HG02852 (cell line): ENCODE data around the gene NTSR2.

Source experiments
- ATAC-seq: cut with Tn5 transposase; IDR thresholded peaks from one replicate; pipeline ENCODE4 v1.9.1; 2021; ENCODE audit warnings: mild to moderate bottlenecking, moderate library complexity; ENCODE audit not compliant: unreplicated experiment

NTSR2 gene, protein sequence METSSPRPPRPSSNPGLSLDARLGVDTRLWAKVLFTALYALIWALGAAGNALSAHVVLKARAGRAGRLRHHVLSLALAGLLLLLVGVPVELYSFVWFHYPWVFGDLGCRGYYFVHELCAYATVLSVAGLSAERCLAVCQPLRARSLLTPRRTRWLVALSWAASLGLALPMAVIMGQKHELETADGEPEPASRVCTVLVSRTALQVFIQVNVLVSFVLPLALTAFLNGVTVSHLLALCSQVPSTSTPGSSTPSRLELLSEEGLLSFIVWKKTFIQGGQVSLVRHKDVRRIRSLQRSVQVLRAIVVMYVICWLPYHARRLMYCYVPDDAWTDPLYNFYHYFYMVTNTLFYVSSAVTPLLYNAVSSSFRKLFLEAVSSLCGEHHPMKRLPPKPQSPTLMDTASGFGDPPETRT

DNA sequence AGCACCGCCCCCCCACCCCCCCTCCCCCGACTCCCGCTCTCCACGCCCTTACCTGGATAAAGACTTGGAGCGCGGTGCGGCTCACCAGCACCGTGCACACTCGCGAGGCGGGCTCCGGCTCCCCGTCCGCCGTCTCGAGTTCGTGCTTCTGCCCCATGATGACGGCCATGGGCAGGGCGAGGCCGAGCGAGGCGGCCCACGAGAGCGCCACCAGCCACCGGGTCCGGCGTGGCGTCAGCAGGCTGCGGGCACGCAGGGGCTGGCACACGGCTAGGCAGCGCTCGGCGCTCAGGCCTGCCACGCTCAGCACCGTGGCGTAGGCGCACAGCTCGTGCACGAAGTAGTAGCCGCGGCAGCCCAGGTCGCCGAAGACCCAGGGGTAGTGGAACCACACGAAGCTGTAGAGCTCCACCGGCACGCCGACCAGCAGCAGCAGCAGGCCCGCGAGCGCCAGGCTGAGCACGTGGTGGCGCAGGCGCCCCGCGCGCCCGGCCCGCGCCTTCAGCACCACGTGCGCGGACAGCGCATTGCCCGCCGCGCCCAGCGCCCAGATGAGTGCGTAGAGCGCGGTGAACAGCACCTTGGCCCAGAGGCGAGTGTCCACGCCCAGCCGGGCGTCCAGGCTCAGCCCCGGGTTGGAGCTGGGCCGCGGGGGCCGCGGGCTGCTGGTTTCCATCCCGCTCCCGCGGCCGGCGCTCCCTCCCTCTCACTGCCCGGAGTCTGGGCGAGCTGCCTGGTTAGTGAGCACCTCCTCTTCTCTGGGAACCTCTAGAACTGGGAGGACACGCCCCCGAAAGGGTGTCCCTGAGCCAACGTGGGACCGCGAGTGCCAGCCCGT lies at the start of gene NTSR2:
NTSR2 (minus strand) TSS at position 742 of the 838 bp plus-strand sequence; CDS start at position 676, 66 bp downstream.
- no peak for ATAC-seq

DNA sequence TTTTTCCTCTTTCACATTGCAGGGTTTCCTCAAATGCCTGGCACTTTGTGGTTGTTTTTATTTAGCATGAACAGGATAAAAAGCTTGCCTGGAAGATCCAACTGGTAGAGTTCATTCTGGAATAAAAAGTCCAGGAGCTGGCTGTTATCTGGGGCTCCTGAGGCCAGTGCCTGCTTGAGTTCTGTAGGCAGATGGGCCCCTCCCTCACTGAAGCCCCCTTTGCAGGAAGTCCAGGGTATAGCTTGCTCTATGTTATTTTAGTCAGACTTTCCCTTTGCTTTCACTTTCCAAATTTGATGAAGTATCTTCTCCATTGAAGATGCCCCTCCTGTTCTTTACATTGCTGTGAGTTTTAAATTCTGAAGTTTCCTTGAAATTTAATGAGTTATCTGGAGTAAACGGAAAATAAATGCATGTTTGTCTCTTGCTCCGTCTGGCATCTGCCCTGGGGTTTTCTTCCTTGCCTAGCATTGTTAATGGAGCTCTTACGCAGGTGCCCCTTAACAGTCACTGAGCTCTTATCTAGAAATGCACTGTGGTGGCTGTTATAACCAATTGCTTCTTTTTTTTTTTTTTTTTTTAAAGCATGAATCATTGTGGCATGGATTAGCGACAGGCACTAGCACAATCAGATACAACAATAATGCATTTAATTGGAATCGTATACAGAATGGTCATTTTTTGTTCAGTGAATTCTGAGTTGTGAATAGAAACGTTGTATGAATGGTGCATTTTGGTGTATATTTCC lies 49.4 kb upstream of the NTSR2 start:
- no peak for ATAC-seq

DNA sequence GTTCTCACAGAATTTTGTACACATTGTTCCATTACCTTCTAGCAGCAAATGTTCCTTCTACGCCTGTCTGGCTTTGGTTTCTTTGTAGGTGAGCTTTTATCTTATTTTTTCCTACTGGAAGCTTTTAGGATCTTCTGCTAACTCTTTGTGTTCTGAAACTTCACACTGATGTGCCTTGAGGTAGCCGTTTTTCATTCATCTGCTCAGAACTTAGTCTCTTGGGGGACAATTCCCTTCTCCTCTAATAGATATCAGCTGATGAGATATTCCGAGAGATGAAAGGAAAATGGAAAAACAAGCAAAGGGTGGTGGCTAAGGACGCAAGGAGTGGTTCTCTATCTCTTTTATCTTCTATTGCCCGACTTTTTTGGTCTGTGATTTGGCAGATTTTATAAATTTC lies 48.6 kb upstream of the NTSR2 start:
- ATAC-seq: no peak

DNA sequence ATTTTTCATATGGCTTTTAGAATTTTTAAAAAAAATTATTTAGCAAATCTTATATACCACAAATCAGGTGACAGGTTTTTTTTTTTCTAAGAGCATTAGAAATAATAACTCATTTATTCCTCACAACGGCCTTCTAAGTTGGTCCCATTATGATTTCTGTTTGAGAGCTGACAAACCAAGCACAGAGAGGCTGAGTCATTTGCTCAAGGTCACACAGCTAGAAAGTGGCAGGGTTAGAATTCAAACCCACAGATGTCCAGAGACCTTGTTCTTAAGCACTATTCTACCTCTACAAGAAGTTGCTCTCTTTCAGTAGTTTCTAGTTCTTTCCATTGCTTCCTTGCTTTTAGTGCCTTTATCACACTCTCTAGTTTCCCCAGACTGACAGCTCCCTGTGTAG lies 47.6 kb upstream of the NTSR2 start:
- no peak for ATAC-seq

DNA sequence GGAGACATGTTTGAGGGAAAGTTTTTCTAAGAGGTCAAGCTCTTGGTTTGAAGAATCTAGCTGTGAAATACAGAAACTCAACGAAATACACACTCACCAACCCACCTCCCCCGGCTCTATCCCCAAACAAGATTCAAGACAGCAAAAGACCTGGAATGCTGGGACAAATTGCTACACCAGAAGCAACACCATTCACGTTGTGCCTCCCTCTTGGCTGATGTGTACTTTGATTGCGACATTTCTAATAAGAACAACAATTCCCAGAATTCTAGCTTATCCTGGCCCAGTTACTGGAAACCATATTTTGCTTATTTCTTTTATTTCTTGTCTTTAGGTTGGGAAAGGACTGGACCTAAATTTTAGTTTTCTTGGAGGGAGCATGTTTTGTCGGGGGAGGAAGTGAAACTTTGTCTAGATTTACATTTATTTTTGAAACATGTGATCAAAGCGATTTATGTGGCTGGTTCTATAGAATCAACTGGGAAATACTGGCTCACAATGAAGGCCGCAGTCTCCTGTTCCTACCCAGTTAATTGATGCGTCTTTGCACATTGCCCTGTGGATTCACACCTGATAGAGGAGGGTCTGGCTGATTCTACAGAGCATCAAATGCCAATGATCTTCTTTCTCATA lies 46.8 kb upstream of the NTSR2 start:
- ATAC-seq: no peak

DNA sequence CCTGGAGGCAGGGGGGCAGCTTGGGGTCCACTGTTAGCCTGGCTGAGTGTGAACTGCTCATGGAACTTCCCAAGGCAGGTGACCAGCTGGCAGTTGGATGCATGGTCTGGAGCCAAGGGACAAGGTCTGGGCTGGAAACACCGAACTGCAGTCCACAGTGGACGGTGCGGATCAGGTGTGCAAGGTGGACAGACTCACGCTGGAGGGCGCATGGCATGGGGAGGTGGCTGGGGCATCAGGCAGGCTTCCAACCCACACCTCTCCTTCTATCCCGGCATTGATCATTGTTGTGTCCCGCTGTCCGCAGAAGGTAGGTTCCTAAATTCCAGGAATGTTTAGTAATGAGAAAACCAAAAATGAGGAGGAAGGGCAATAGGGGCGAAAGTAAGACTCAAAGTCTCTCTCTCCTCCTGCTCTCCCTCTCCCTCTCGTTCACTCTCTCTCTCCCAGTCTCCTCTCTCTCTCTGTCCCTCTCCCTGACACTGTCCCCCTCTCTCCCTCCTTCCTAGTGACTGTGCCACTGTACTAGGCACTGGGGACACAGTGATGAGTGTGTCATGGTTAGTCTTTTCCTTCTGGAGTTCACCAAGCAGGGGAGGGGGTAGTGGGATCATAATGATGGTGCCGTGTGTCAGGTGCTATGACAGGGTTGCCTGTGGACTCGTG lies 46.1 kb upstream of the NTSR2 start:
- no peak for ATAC-seq

DNA sequence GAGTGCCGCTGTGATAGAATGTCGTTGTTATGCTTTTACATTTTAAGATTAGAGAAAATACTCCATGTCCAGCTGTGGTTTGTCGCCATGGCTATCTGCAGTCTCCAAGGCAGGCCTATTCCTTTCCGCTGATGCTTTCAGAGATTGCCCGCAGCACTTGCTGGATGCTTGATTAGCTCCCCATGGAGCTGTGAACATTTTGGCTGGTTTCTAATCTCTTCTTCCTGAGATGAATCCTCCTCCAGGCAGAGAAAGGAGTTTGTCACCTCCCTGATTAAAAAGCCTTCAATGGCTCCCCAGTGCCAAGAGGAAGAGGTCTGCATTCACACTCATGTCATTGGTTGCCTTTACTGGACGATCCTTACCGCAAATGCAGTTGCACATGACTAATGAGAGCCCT lies 43.8 kb upstream of the NTSR2 start:
- no peak for ATAC-seq

DNA sequence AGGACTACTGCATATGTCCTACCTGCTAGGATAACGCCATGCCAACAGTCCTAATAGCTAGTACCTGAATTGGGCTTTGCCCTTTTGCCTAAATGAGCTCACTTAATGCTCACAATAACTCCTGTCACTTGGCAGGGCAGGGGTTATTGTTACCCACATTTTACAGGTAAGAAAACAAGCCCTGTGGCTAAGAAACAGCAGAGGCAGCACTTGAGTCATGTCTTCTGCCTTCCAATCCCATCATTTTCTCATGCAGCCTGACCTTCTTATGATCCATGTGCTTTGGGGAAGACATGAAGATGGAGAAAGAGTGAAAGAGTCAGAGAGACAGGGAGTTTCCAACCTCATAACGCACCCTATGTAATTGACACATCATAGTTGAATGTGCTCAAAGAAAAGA lies 42.9 kb upstream of the NTSR2 start:
- no peak for ATAC-seq

DNA sequence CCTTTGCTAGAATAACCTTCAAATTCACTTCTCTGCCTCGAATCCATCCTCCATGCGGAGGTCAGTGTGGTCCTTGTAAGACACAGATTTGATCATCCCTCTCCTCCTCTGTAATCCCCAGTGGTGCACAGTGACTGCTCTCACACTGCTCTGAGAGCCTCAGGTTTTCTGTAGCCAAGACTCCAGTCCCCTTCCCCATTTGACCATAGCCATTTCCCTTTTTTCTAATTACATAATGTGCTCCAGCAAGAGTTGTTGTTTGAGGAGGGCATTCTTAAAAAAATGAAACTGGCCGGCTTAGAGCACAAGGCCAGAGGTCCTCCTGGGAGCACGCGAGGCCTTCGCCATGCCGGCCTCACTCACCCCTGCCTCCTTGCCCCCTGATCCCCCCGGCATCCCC lies 41.8 kb upstream of the NTSR2 start:
- no peak for ATAC-seq

DNA sequence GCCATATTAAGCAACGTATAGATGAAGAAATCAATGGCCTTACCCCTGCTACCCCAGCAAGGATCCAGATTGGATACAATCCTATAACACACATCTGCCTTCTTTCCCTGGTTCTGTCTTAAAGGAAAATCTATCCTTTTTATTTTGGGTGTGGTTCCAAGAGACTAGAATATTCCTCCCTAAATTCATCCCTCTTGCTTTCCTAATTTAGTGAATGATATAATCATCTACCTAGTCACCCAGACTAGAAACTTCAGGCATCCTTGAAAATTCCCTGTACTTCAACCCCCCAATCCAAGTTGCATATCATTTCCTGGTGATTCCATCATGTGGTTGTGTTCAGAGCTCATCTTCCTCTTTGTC lies 41.3 kb upstream of the NTSR2 start:
- ATAC-seq: no peak

DNA sequence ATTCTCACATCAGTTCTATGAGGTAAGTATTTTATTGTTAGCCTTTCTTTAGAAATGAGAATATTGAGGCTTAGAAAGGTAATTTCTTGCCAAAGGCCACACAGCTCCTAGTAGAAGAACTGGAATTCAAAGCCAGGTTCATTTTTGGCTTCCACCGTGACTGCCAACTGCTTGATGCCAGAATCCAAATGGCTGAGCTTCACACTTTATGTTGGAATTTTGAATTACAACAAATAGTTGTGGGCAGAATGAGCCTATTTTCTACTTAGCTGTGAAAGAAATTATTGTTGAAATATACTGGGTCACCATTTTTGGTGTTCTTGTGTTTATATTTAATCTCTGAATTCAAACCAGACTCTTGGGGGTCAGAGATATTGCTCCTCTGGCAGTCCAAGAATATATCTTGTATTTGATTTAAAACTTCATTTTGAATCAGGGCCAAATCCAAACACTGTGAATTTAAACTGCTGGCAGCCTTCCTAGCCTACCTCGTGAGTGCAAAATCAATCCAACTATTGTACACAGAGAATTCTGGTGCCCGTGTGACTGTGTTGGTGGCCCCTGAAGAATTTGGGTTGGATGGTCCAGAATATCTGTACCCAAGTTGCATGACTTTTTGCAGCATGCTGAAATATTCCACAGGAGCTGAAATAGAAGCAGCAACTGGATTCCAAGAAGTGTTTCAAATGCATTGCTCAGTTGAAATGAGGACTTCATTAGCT lies 40.8 kb upstream of the NTSR2 start:
- no peak for ATAC-seq

DNA sequence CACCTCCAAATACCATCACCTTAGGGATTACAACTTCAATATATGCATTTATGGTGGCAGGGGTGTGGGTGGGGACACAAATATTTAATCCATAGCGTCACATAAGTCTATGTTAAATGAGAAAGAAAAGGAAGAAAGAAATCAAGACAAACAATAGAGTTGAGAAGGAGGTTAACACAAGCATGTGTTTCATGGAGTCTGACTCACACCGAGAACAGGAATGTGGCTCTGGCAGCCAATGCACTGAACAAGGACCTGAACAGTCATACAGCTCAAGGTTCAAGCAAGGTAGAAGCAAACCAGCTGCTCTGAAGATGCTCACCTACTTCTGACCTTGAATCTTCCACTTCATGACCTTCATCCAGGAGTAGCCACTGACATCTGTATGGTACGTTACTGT lies 40.2 kb upstream of the NTSR2 start:
- no peak for ATAC-seq

DNA sequence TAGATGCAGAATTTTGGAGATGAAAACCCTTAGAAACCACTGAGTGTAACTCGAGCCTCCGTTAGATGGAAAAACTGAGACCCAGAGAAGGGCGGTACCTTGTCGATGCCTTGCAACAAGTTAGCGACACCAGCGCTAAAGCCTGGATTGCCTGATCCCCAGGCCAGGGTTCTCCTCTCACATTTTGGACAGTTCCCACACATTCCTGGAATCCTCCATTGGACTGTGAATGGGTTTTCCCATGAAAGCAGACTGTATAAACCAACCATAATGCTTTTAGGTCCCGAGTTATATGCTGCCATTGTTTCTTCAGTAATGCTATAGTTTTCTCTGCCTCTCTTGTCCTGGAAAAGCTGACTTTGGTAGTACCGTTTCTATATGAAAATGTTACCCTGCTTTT lies 39.3 kb upstream of the NTSR2 start:
- no peak for ATAC-seq

DNA sequence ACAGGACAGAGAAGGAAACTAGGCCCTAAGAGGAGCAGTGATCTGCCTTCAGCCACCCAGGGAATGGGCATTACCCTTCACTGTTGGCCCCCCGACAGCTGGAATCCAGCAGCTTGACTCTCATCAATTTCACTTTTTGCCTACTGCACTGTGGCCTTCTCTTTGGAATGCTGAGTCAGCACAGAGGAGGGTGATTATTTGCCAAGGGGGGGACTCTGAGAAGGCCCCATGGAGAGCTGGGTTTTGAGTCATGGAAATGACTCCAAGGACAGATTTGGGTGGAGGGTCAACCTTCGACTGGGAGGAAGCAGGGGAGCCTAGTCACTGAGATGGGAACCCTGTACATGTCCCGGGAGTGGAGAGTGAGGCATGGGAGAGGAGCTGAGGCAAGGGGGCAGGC lies 38.1 kb upstream of the NTSR2 start:
- no peak for ATAC-seq

DNA sequence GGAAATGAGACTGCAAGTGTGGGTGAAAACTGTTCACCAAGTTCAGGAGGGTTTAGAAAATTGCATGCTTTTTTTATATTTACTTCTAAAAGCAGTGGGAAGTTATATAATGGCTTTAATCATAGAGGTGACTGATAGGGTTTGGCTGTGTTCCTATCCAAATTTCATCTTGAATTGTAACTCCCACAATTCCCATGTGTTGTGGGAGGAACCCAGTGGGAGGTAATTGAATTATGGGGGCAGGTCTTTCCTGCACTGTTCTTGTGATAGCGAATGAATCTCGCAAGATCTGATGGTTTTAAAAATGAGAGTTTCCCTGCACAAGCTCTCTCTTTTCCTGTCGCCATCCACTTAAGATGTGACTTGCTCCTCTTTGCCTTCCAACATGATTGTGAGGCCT lies 35.7 kb upstream of the NTSR2 start:
- ATAC-seq: no peak

DNA sequence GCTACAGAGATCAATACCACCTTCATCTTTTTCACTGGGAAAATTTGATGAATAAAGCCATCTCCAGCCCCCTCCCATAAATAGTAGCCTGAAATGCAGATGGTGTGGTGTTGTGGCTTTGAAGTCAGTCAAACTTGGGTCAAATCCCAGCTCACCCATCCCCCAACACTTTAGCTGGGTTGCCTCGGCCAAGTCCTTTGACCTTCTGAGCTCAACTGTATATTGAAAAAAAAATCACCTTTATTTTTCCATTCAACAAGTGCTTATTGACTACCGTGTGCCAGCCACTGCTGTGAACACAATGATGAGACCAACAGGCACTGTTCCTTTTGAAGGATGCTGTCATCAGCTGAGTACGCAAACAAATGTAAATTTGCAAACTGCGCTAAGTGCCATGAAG lies 35.1 kb upstream of the NTSR2 start:
- no peak for ATAC-seq

DNA sequence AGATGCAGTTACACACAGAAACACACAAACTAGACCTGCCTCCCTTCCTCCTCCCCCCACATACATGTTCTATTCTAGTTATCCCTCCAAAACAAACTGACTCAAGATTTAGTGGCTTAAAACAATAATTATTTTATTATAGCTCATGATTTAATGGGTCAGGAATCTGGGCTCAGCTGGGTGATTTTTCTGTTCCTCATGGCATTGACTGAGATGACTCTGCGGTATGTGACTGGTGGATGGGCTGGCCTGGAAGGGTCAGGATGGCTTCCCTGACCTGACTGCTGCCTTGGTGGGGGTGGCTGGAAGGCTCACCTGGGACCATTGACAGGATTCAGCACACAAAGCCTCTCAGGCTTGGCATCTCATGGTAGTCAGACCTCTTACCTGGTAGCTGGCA lies 33.7 kb upstream of the NTSR2 start:
- ATAC-seq: no peak

DNA sequence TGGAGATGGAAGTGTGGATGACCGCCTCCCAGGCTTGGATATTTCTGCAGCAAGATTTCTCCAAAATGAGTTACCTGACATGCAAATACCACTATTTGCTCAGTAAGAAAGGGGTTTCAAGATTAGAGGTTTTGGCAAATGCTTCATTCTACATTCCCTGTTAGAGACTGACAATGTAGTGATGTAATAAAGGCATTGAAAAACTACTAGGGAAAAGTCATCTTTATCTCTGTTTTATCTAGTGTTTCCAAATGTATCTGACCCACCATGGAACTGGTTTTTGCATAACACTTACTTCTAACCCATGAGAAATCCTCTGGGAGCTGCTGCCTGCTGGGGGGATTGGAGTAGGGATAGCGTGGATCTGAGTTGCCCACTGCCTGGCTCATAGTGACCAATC lies 33.0 kb upstream of the NTSR2 start:
- ATAC-seq: no peak

DNA sequence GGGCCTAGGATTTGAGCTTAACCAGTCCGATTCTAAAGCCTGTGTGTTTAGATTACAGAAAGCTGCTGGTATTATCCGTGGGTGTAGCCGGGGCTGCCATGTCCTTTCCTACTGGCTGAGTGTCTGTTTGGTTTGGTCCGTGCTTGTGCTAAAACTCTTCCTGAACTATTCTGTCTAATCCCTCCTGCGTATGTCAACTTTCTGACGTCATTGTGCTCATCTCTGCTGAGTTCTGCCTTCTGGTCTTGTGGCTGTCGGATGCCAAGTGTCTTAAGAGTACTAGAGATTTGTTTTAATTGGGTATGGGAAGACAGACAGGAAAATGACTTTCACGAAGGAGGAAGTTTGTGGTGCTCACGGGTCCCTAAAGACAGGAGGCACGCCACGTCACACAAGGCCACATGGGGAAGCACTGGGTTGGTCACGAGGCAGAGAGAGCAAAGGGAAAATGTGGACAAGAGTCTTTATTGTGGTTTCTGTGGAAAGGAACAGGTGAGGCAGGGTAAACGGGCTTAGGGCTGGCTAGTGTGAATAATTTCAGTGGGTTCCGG lies 31.8 kb upstream of the NTSR2 start:
- no peak for ATAC-seq

DNA sequence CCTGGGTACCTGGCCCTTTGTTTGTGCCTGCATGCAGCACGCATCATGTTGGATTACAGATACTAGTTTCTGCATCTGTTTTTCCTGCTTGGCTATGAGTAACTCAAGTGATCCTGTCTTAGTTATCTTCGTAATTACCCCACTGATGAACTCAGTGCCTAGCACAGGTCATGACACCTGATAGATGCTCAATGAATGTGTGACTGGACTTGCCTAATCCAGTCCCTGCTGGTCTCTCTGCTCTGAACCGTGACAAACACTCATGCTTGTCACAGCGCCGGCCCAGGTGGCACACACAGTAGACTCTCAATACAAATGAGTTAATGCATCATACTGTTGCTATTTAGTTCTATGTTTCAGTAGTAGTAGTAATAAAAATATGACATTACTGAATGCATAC lies 31.2 kb upstream of the NTSR2 start:
- ATAC-seq: no peak
